T-helper 17 cell (primary cell): ENCODE measurements around the gene NAALADL2. TPM values are rescaled to one million over a fixed set of nuclear protein-coding genes. Genes with fewer than 3 reads are reported as not detected.
"Not testable (repeated sequence)": the region's sequence is repeated elsewhere in the genome, so short reads cannot be mapped to it uniquely, and the experiment has no call there.

Source experiments
- ATAC-seq: fragments of 150-1000 bp; cut with Tn5 transposase; 2 replicates; pipeline ENCODE4 v1.10.0; 2021; ENCODE audit warnings: mild to moderate bottlenecking, moderate library complexity
- DNase-seq, 3 donors: peaks; one replicate each; pipeline versions ENCODE4 v3.0.0 to v3.0.0-alpha.2; 2020 to 2021
- H3K9me3 ChIP-seq: one replicate; pipeline ENCODE4 v1.7.0; 2013; ENCODE audit warnings: low read length, mild to moderate bottlenecking; ENCODE audit not compliant: control insufficient read depth, poor library complexity, severe bottlenecking
- H3K27ac Mint-ChIP-seq: one replicate; pipeline ENCODE4 v1.8.0; 2022; ENCODE audit warnings: mild to moderate bottlenecking, moderate library complexity, mixed read lengths
- H3K27me3 Mint-ChIP-seq: one replicate; pipeline ENCODE4 v1.8.0; 2022; ENCODE audit warnings: mixed read lengths
- H3K36me3 Mint-ChIP-seq: one replicate; pipeline ENCODE4 v1.8.0; 2022; ENCODE audit warnings: low read depth, mixed read lengths
- H3K4me1 Mint-ChIP-seq: one replicate; pipeline ENCODE4 v1.8.0; 2022; ENCODE audit warnings: mild to moderate bottlenecking, mixed read lengths
- H3K4me3 Mint-ChIP-seq: one replicate; pipeline ENCODE4 v1.8.0; 2022; ENCODE audit warnings: mild to moderate bottlenecking, moderate library complexity, mixed read lengths
- total RNA-seq, 4 donors: library from RNA in 2 of 4; stranded (reverse) in 2 of 4; gene quantifications; one replicate each; pipeline ENCODE4 v1.2.3 and lab custom pipeline; 2022 to 2026

NAALADL2 gene
- total RNA-seq, 2 donors from 2014 or later = not detected

GRCh38 chr3:175107231-175107630 lies 248.1 kb downstream of the NAALADL2 start:
- no peak for DNase-seq
- H3K27me3 Mint-ChIP-seq = no peaks in the 10 kb centered on the region
- no peak for ATAC-seq
- no peaks in the 10 kb centered on the region for H3K36me3 Mint-ChIP-seq
- H3K9me3 ChIP-seq = no peaks in the 10 kb centered on the region
- no peaks in the 10 kb centered on the region for H3K4me1 Mint-ChIP-seq
- no peak overlapping the region for H3K4me3 Mint-ChIP-seq
- H3K27ac Mint-ChIP-seq = no peak overlapping the region

GRCh38 chr3:175107995-175108394 lies 248.9 kb downstream of the NAALADL2 start:
- H3K27me3 Mint-ChIP-seq = no peaks in the 10 kb centered on the region
- ATAC-seq = no peak
- no peak overlapping the region for H3K27ac Mint-ChIP-seq
- no peaks in the 10 kb centered on the region for H3K4me1 Mint-ChIP-seq
- DNase-seq = no peak
- H3K4me3 Mint-ChIP-seq = no peak overlapping the region
- no peaks in the 10 kb centered on the region for H3K36me3 Mint-ChIP-seq
- no peaks in the 10 kb centered on the region for H3K9me3 ChIP-seq

GRCh38 chr3:175108613-175109151 lies 249.5 kb downstream of the NAALADL2 start:
- H3K9me3 ChIP-seq = peaks cover 2% of the 10 kb centered on the region
- Mint-ChIP-seq H3K27me3 (no peaks in the 10 kb centered on the region), H3K4me1 (no peaks in the 10 kb centered on the region), H3K4me3 (no peak overlapping the region), H3K27ac (no peak overlapping the region), H3K36me3 (no peaks in the 10 kb centered on the region)
- no peak for DNase-seq
- ATAC-seq = no peak

- no peaks in the 10 kb centered on the region for H3K27me3 Mint-ChIP-seq
- H3K4me1 Mint-ChIP-seq = no peaks in the 10 kb centered on the region
- H3K27ac Mint-ChIP-seq = no peak overlapping the region
- H3K36me3 Mint-ChIP-seq = no peaks in the 10 kb centered on the region
- H3K4me3 Mint-ChIP-seq = no peak overlapping the region
- H3K9me3 ChIP-seq = peaks cover 4% of the 10 kb centered on the region
- no peak for ATAC-seq
- no peak for DNase-seq
These were observed 251.9 kb downstream of the NAALADL2 start for GRCh38 chr3:175111036-175111435.

GRCh38 chr3:175118382-175118941 lies 259.3 kb downstream of the NAALADL2 start:
- H3K9me3 ChIP-seq = peaks cover 4% of the 10 kb centered on the region
- Mint-ChIP-seq H3K4me3 (no peak overlapping the region), H3K27me3 (no peaks in the 10 kb centered on the region), H3K36me3 (no peaks in the 10 kb centered on the region), H3K4me1 (no peaks in the 10 kb centered on the region), H3K27ac (no peak overlapping the region)
- DNase-seq = no peak
- no peak for ATAC-seq

GRCh38 chr3:175121225-175121624 lies 262.1 kb downstream of the NAALADL2 start:
- H3K9me3 ChIP-seq = no peaks in the 10 kb centered on the region
- ATAC-seq = no peak
- no peaks in the 10 kb centered on the region for H3K36me3 Mint-ChIP-seq
- H3K27ac Mint-ChIP-seq = no peak overlapping the region
- no peaks in the 10 kb centered on the region for H3K4me1 Mint-ChIP-seq
- no peak for DNase-seq
- no peaks in the 10 kb centered on the region for H3K27me3 Mint-ChIP-seq
- no peak overlapping the region for H3K4me3 Mint-ChIP-seq

GRCh38 chr3:175127075-175127662 lies 268.0 kb downstream of the NAALADL2 start:
- Mint-ChIP-seq H3K4me1 (no peaks in the 10 kb centered on the region), H3K36me3 (no peaks in the 10 kb centered on the region), H3K4me3 (no peak overlapping the region), H3K27me3 (no peaks in the 10 kb centered on the region), H3K27ac (no peak overlapping the region)
- no peak for DNase-seq
- no peaks in the 10 kb centered on the region for H3K9me3 ChIP-seq
- ATAC-seq = no peak

- H3K4me1 Mint-ChIP-seq = no peaks in the 10 kb centered on the region
- DNase-seq (no peak), ATAC-seq (no peak)
- no peaks in the 10 kb centered on the region for H3K27me3 Mint-ChIP-seq
- no peaks in the 10 kb centered on the region for H3K9me3 ChIP-seq
- no peak overlapping the region for H3K27ac Mint-ChIP-seq
- no peaks in the 10 kb centered on the region for H3K36me3 Mint-ChIP-seq
- no peak overlapping the region for H3K4me3 Mint-ChIP-seq
These were observed 270.0 kb downstream of the NAALADL2 start for GRCh38 chr3:175129126-175129525.

GRCh38 chr3:175129571-175129970 lies 270.4 kb downstream of the NAALADL2 start:
- no peak for ATAC-seq
- Mint-ChIP-seq H3K4me1 (no peaks in the 10 kb centered on the region), H3K27ac (no peak overlapping the region), H3K27me3 (no peaks in the 10 kb centered on the region), H3K36me3 (no peaks in the 10 kb centered on the region), H3K4me3 (no peak overlapping the region)
- DNase-seq = no peak
- H3K9me3 ChIP-seq = no peaks in the 10 kb centered on the region

- not testable (repeated sequence) for H3K27me3 Mint-ChIP-seq, H3K4me3 Mint-ChIP-seq, H3K4me1 Mint-ChIP-seq, DNase-seq, H3K9me3 ChIP-seq, H3K27ac Mint-ChIP-seq, H3K36me3 Mint-ChIP-seq, ATAC-seq
These were observed 272.7 kb downstream of the NAALADL2 start for GRCh38 chr3:175131866-175132265.

- not testable (repeated sequence) for H3K9me3 ChIP-seq, H3K27me3 Mint-ChIP-seq, H3K36me3 Mint-ChIP-seq, DNase-seq, H3K27ac Mint-ChIP-seq, H3K4me3 Mint-ChIP-seq, H3K4me1 Mint-ChIP-seq, ATAC-seq
These were observed 273.6 kb downstream of the NAALADL2 start for GRCh38 chr3:175132706-175133105.

- Mint-ChIP-seq H3K36me3 (no peaks in the 10 kb centered on the region), H3K4me3 (no peak overlapping the region), H3K27ac (no peak overlapping the region), H3K4me1 (no peaks in the 10 kb centered on the region), H3K27me3 (no peaks in the 10 kb centered on the region)
- H3K9me3 ChIP-seq = no peaks in the 10 kb centered on the region
- no peak for ATAC-seq
- no peak for DNase-seq
These were observed 285.2 kb downstream of the NAALADL2 start for GRCh38 chr3:175144368-175144767.

GRCh38 chr3:175146258-175146657 lies 287.1 kb downstream of the NAALADL2 start:
- no peak for DNase-seq
- Mint-ChIP-seq H3K27me3 (no peaks in the 10 kb centered on the region), H3K4me3 (no peak overlapping the region), H3K27ac (no peak overlapping the region), H3K36me3 (no peaks in the 10 kb centered on the region), H3K4me1 (no peaks in the 10 kb centered on the region)
- no peak for ATAC-seq
- H3K9me3 ChIP-seq = no peaks in the 10 kb centered on the region

GRCh38 chr3:175149675-175150074 lies 290.5 kb downstream of the NAALADL2 start:
- Mint-ChIP-seq H3K4me3 (no peak overlapping the region), H3K27ac (no peak overlapping the region), H3K4me1 (no peaks in the 10 kb centered on the region), H3K27me3 (no peaks in the 10 kb centered on the region), H3K36me3 (no peaks in the 10 kb centered on the region)
- H3K9me3 ChIP-seq = no peaks in the 10 kb centered on the region
- ATAC-seq (no peak), DNase-seq (no peak)
